Omental fat pad (tissue), 4 donors: ENCODE results near the gene BMP5. TPM values are rescaled to one million over a fixed set of nuclear protein-coding genes. Genes with fewer than 3 reads are reported as not detected.

Source experiments
- ATAC-seq: fragments of 150-250 bp; one replicate; pipeline ENCODE4 v1.9.1; 2016; ENCODE audit warnings: mild to moderate bottlenecking, moderate library complexity; ENCODE audit not compliant: low FRiP score
- DNase-seq: peaks from one replicate; pipeline ENCODE4 v3.0.0-alpha.2; 2019; ENCODE audit warnings: low spot score
- CTCF ChIP-seq, 3 donors: fragments of 450-650 bp; IDR thresholded peaks; one replicate each; pipeline ENCODE4 v1.5.1; 2016 to 2017; ENCODE audit warnings: antibody characterized with exemption in 3 of 3, mild to moderate bottlenecking in 3 of 3, moderate library complexity in 2 of 3
- total RNA-seq, 4 donors: library from RNA; depleted of rRNA; stranded (reverse); fragments of >200 nt; gene quantifications; one replicate each; pipeline ENCODE4 v1.1.0, GENCODE V29; 2016

BMP5 gene
- total RNA-seq, 4 donors from 2014 or later: 1.4 TPM; not detected in 3

DNA sequence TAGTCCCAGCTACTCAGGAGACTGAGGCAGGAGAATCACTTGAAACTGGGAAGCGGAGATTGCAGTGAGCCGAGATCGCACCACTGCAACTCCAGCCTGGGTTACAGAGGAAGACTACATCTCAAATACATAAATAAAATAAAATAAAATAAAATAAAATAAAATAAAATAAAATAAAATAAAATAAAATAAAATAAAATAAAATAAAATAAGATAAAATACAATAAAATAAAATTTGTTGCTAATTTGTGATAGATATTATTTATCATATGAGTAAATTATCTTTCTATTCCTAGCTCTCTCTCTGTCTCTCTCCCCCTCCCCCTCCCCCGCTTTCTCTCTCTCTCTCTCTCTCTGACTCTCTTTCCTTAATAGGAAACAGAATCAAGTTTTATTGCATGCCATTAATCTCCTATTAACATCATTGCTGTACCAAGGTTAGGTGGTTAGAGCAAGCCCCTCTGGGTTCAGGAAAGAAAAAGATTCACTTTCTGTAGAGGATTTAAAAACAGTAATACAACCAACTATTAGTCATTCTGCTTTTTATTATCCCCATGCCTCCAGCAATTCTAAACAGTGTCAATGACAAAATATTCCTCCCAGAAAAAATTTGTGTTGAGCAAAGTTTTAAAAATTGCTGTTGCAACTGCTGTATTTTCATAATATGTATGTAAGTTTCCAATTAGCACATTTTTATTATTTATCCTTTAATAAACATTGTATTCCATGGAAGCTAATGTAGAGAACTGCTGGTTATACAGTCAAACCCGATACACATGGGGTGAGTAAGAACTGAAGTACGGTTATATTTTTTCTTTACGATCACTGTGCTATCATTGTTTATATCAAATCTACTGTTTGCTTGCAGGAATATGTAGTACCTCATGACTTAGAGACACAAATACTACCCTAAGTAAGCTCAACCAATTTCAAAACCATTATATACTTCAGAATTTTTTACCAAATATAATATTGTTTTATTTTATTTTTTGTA lies 22.1 kb downstream of the BMP5 start:
- ATAC-seq (no peak), DNase-seq (no peak)
- TF ChIP-seq CTCF (IDR thresholded peaks at IDR 0.05): no peak

DNA sequence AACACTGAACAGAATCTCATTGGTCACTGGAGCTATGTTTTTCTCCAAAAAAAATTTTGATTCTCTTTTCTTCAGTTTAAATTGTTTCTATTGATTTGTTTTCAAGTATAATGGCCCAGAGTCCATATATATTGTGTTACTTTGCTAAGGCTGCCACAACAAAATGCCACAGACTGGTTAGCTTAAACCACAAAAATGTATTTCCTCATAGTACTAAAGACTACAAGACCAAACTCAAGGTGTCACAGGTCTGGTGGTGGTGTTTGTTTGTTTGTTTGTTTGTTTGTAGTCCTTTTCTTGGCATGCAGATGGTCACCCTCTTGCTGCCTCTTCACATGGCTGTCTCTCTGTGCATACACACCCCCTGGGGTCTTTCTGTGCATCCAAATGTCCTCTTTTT lies 34.0 kb downstream of the BMP5 start:
- DNase-seq: no peak
- TF ChIP-seq CTCF (IDR thresholded peaks at IDR 0.05): no peak
- ATAC-seq: no peak

DNA sequence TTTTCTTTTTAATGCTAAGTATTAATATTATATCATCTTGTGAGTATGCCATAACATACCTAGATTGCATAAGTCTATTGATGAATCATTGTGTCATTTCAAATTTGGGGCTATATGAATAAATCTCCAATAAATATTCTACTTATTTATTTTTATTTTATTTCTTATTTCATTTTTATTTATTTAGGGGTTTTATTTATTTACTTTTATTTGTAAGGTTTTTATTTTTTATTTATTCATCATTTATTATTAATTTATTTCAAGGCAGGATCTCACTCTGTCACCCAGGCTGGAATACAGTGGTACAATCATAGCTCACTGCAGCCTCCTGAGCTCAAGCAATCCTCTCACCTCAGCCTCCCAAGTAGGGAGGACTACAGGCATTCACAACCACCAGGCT lies 36.3 kb downstream of the BMP5 start:
- ATAC-seq: no peak
- no peak for TF ChIP-seq CTCF (IDR thresholded peaks at IDR 0.05)
- no peak for DNase-seq

DNA sequence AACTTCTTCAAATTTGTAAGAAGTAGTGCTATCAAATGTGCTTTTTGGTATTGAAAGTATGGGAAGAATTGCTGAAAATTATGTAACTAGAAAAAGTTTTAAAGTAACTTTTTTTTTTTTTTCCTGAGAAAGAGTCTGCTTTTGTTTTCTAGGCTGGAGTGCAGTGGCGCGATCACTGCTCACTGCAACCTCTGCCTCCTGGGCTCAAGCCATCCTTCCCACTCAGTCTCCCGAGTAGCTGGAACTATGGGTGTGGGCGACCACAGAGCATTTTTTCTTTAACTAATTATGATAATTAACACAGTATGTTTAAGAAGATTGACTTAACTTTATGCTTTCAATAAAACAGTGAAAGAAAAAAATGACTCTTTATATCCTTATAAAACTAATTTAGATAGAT lies 38.4 kb downstream of the BMP5 start:
- ATAC-seq (no peak), DNase-seq (no peak)
- no peak for TF ChIP-seq CTCF (IDR thresholded peaks at IDR 0.05)

- no peak for DNase-seq
- no peak for ATAC-seq
- no peak for TF ChIP-seq CTCF (IDR thresholded peaks at IDR 0.05)
These were observed 38.9 kb downstream of the BMP5 start for GRCh38 chr6:55836481-55836880.

DNA sequence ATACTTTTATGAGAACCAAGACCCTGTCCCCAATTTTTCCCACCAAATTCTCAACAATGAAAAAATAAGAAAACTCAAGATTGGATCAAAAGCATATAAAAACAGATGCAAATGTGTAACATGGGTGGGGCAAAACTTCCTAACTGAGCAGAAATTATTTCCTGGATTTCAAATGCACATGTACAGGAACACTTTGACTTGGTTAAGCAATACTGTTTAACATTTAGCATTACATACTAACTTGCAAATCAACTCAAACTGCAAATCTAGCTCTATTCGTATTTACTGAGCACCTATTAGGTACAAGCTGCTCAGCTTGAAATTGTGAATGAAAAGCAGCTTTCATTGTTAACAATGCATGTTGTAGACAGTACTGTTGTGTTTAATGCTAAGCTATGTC lies 40.2 kb downstream of the BMP5 start:
- DNase-seq (no peak), ATAC-seq (no peak)
- no peak for TF ChIP-seq CTCF (IDR thresholded peaks at IDR 0.05)

DNA sequence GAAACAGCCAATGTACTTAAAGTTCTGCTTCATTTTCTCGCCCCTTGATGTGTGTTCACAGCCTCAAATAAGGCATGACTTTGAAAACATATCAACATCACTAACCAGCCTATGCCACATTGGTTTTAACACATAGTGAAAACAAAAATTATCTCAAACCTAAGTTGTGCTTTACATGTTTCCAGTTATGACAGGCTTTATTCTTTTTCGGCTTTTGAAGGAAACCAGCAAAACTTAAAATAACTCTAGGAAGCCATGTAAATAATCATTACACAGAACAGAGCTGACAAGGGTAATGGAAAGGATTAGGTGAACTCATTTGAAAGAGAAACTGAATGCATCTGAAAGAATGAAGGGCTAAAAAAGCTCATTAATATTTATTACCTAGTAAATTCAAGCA lies 42.1 kb downstream of the BMP5 start:
- no peak for TF ChIP-seq CTCF (IDR thresholded peaks at IDR 0.05)
- DNase-seq (no peak), ATAC-seq (no peak)
